ENCODE measurements around the gene ADGRE2. TPM values are rescaled to one million over a fixed set of nuclear protein-coding genes. Genes with fewer than 3 reads are reported as not detected.

The ADGRE2 gene
- total RNA-seq, 1 experiment from 2014 or later, result 1.2 TPM

DNA sequence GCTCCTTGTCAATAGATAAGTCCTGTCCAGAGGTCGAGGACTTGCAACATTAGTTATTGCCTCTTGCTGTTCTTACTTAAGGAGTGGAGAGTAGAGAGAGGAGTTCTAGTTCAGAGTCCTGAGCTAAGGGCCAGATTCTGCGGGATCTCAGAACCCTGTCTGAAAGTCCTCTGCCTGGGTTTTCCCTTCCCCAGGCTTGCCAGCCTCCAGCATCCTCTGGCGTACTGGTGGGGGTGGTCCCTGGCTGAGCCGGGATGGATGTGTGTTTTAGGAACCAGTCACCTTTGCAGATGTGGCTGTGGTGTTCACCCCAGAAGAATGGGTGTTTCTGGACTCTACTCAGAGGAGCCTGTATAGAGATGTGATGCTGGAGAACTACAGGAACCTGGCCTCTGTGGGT lies 62.5 kb downstream of the ADGRE2 start:
- no peak overlapping the region for H3K4me2 ChIP-seq (ENCODE audit: insufficient read depth, insufficient read length, low read length)
- H4K20me1 ChIP-seq (ENCODE audit: control insufficient read depth, insufficient read depth, insufficient read length), result no peaks in the 10 kb centered on the region
- no peak overlapping the region for H3K27ac ChIP-seq (ENCODE audit: insufficient read length, low read depth, low read length)
- H3K14ac ChIP-seq (ENCODE audit: insufficient read depth, low read length), result no peak overlapping the region
- Mint-ChIP-seq H3K36me3 (ENCODE audit: insufficient read depth in 1 of 3, low read depth in 3 of 3) (peaks cover 80 to 85% (median 84%) of the 10 kb centered on the region in 3 experiments), H3K27ac (no peak overlapping the region), H3K4me3 (no peak overlapping the region), H3K4me1 (no peaks in the 10 kb centered on the region), H3K9me3 (peaks cover 86 to 90% of the 10 kb centered on the region in 2 experiments), H3K27me3 (ENCODE audit: low read depth) (no peaks in the 10 kb centered on the region; the same call in 1 of the 2 replicates)
- no peaks in the 10 kb centered on the region for H3K27me3 ChIP-seq (ENCODE audit: insufficient read depth, low read length)
- TF ChIP-seq, protein P1, sequence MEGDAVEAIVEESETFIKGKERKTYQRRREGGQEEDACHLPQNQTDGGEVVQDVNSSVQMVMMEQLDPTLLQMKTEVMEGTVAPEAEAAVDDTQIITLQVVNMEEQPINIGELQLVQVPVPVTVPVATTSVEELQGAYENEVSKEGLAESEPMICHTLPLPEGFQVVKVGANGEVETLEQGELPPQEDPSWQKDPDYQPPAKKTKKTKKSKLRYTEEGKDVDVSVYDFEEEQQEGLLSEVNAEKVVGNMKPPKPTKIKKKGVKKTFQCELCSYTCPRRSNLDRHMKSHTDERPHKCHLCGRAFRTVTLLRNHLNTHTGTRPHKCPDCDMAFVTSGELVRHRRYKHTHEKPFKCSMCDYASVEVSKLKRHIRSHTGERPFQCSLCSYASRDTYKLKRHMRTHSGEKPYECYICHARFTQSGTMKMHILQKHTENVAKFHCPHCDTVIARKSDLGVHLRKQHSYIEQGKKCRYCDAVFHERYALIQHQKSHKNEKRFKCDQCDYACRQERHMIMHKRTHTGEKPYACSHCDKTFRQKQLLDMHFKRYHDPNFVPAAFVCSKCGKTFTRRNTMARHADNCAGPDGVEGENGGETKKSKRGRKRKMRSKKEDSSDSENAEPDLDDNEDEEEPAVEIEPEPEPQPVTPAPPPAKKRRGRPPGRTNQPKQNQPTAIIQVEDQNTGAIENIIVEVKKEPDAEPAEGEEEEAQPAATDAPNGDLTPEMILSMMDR (conservative IDR thresholded peaks at IDR 0.05), result no peak
- no peak overlapping the region for H4K91ac ChIP-seq (ENCODE audit: insufficient read length, low read depth, low read length)
- peaks cover 40% of the 10 kb centered on the region for H3K9me3 ChIP-seq (ENCODE audit: control insufficient read depth, low read depth, low read length)
- no peak overlapping the region for H2BK15ac ChIP-seq (ENCODE audit: low read depth, low read length)
- H3K18ac ChIP-seq (ENCODE audit: insufficient read length, low read depth, low read length), result no peak overlapping the region
- H2BK5ac ChIP-seq (ENCODE audit: insufficient read length, low read length), result no peak overlapping the region
- H3K79me2 ChIP-seq (ENCODE audit: insufficient read depth, low read length), result no peaks in the 10 kb centered on the region
- H2BK12ac ChIP-seq (ENCODE audit: insufficient read length, low read depth, low read length), result no peak overlapping the region
- no peak overlapping the region for H3K9ac ChIP-seq (ENCODE audit: extremely low read depth, insufficient read length, low read length)
- no peak overlapping the region for H4K8ac ChIP-seq (replicated peaks; ENCODE audit: insufficient read length, low read depth, low read length)
- no peak overlapping the region for H2BK120ac ChIP-seq (ENCODE audit: low read depth, low read length, poor library complexity, severe bottlenecking)
- no peak overlapping the region for H2AFZ ChIP-seq (ENCODE audit: low read length)
- H3K79me1 ChIP-seq (ENCODE audit: insufficient read depth, low read depth, low read length, poor library complexity, severe bottlenecking), result no peaks in the 10 kb centered on the region
- no peak for DNase-seq
- no peak overlapping the region for H4K5ac ChIP-seq (ENCODE audit: insufficient read length, low read depth, low read length)
- no peak overlapping the region for H3K23ac ChIP-seq (ENCODE audit: insufficient read length, low read depth, low read length)
- H3K23me2 ChIP-seq (ENCODE audit: insufficient read length, low read depth, low read length, poor library complexity, severe bottlenecking), result no peaks in the 10 kb centered on the region
- WGBS (ENCODE audit: extremely low coverage, insufficient read length, low lambda C conversion rate), result no CpG with 5 or more reads among the region's 4 CpGs
- H3K4ac ChIP-seq (ENCODE audit: low read depth, low read length), result no peak overlapping the region
- no peak overlapping the region for H3T11ph ChIP-seq (ENCODE audit: low read length)
- no peak overlapping the region for H2AK5ac ChIP-seq (ENCODE audit: insufficient read length, low read length)
- H2BK20ac ChIP-seq (ENCODE audit: low read depth, low read length, poor library complexity, severe bottlenecking), result no peak overlapping the region
- no peak overlapping the region for H3K56ac ChIP-seq (ENCODE audit: insufficient read length, low read depth, low read length)
- no peaks in the 10 kb centered on the region for H3K4me1 ChIP-seq (ENCODE audit: insufficient read depth, low read length)
